Stomach (tissue), 9 donors: ENCODE data around the gene TTLL11. TPM values are rescaled to one million over a fixed set of nuclear protein-coding genes. Genes with fewer than 3 reads are reported as not detected.

Experiments used
- DNase-seq, 2 donors: peaks; one replicate each; pipeline versions ENCODE4 v3.0.0 to v3.0.0-alpha.2; 2013 to 2019
- H3K27ac ChIP-seq, 5 donors: fragments of 200-600 bp in 4 of 5; sonication (generic) in 4 of 5; one replicate each; pipeline ENCODE4 v1.5.1; 2013 to 2019; ENCODE audit warnings: mild to moderate bottlenecking in 1 of 5, moderate library complexity in 1 of 5
- H3K27me3 ChIP-seq, 3 donors: fragments of 200-600 bp; sonication (generic); one replicate each; pipeline ENCODE4 v1.5.1; 2017 to 2019; ENCODE audit warnings: mixed run types in 1 of 3
- H3K36me3 ChIP-seq, 4 donors: fragments of 200-600 bp; sonication (generic); 1 replicate in 3 of 4; 2 replicates in 1 of 4; pipeline ENCODE4 v1.5.1; 2016 to 2019
- H3K4me1 ChIP-seq, 4 donors: fragments of 200-600 bp; sonication (generic); one replicate each; pipeline ENCODE4 v1.5.1; 2016 to 2019
- H3K4me3 ChIP-seq, 4 donors: fragments of 200-600 bp; sonication (generic) in 3 of 4; one replicate each; pipeline ENCODE4 v1.5.1; 2016 to 2019; ENCODE audit warnings: mild to moderate bottlenecking in 1 of 4
- H3K9me3 ChIP-seq, 4 donors: fragments of 200-600 bp; sonication (generic); one replicate each; pipeline ENCODE4 v1.5.1; 2016 to 2019
- CTCF ChIP-seq, 7 experiments: fragments of 450-650 bp in 4 of 7; fragments of 200-600 bp in 3 of 7; sonication (generic) in 3 of 7; IDR thresholded peaks; one replicate each; pipeline ENCODE4 v1.5.1; 2016 to 2019; ENCODE audit warnings: antibody characterized with exemption in 7 of 7, control low read depth in 2 of 7, mild to moderate bottlenecking in 1 of 7
- EP300 ChIP-seq: sonication (generic); formaldehyde crosslinking; IDR thresholded peaks from one replicate; pipeline ENCODE4 v1.6.1; 2017; ENCODE audit warnings: antibody characterized with exemption
- POLR2A ChIP-seq, 4 donors: fragments of 450-650 bp; IDR thresholded peaks; one replicate each; pipeline ENCODE4 v1.6.1; 2016; ENCODE audit warnings: antibody characterized with exemption in 4 of 4, control low read depth in 2 of 4, mild to moderate bottlenecking in 1 of 4, moderate library complexity in 1 of 4
- POLR2AphosphoS5 ChIP-seq, 3 donors: sonication (generic); formaldehyde crosslinking; IDR thresholded peaks; one replicate each; pipeline ENCODE4 v1.6.1; 2016; ENCODE audit warnings: antibody characterized with exemption in 3 of 3
- WGBS, 5 donors: extraction: QIAGEN DNeasy Blood & Tissue Kit in 3 of 5; methylation state at CpG; one replicate each; pipeline versions ENCODE4 v1.1.5 to v1.1.7; 2013 to 2018; 5-methylcytosine and 5-hydroxymethylcytosine counted together
- intact Hi-C: fragments of 100-400 bp; cut with DNase I; formaldehyde crosslinking; loops from one replicate; pipeline ENCODE4 v1.15.1; 2023; ENCODE audit warnings: low total_unique reads
- polyA plus RNA-seq, 3 donors: library from polyadenylated mRNA; stranded (reverse); fragments of 200-250 nt; gene quantifications; one replicate each; pipeline ENCODE4 v1.2.3, GENCODE V29; 2013
- total RNA-seq, 5 donors: library from RNA; depleted of rRNA; stranded (reverse); fragments of >200 nt; gene quantifications; one replicate each; pipeline versions ENCODE4 v1.1.0 to v1.2.3, GENCODE V29; 2014 to 2016
- donor health status: healthy with polysubstance abuse.
- donor health status: Bipolar disorder and iron deficiency.
- donor health status: healthy.

The TTLL11 gene
- total and polyA plus RNA-seq, 8 donors = 3.6 to 18.2 (median 9.4) TPM

DNA sequence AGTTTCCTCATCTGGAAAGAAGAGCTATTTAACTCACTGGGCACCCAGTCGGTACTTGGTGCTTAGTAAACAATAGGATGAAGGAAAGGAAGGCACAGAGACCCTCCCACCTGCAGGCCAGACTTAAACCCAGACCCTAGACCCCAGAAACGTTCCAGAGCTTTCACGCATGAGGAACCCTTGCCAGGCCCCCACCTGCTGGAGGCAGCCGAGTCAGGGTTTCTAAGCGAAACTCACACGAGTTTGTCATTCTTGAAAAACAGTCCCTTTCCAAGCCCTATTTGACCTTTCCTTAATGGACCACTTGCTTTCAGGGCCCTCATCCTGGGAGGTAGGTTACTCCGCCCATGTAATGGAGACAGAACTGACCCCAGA is 35.8 kb upstream of the TTLL11 start:
- Histone ChIP-seq H3K4me3 (no peak overlapping the region), H3K9me3 (no peaks in the 10 kb centered on the region), H3K36me3 (no peaks in the 10 kb centered on the region), H3K27me3 (peaks cover 0 to 43% (median 20%) of the 10 kb centered on the region in 3 donors), H3K4me1 (peaks cover 15 to 33% (median 23%) of the 10 kb centered on the region in 4 donors), H3K27ac (no peak overlapping the region)
- no peak for DNase-seq
- no peak for TF ChIP-seq POLR2AphosphoS5 (IDR thresholded peaks at IDR 0.05)
- no peak for TF ChIP-seq POLR2A (IDR thresholded peaks at IDR 0.05)
- TF ChIP-seq EP300 = no peak
- no peak for TF ChIP-seq CTCF (IDR thresholded peaks at IDR 0.05)
- 82 to 89% (median 87%) methylated on average over 7 of the region's 7 CpGs for WGBS, 5 donors
- intact Hi-C loops = loop anchor here (10.0 kb wide), 2 partner anchors 136 to 316 kb away; partner anchors contain the start of genes MRRF and RBM18

GRCh38 chr9:122128007-122128968 is 35.2 kb upstream of the TTLL11 start:
- H3K9me3 ChIP-seq = no peaks in the 10 kb centered on the region
- intact Hi-C loops = loop anchor here (10.0 kb wide), 2 partner anchors 137 to 317 kb away; partner anchors contain the start of genes MRRF and RBM18
- H3K27me3 ChIP-seq = peaks cover 0 to 43% (median 20%) of the 10 kb centered on the region in 3 donors
- 74 to 88% (median 83%) methylated on average over 12 to 24 of the region's 24 CpGs for WGBS, 5 donors
- TF ChIP-seq POLR2A (IDR thresholded peaks at IDR 0.05) (no peak), EP300 (no peak)
- peak overlapping the region in 1 of 5 donors; percentile 8 for H3K27ac ChIP-seq
- no peaks in the 10 kb centered on the region for H3K36me3 ChIP-seq
- peak in 1 of 2 donors; percentile 22 for DNase-seq
- peaks cover 15 to 33% (median 23%) of the 10 kb centered on the region in 4 donors for H3K4me1 ChIP-seq
- H3K4me3 ChIP-seq = no peak overlapping the region

- no peak for DNase-seq
- H3K27ac ChIP-seq = no peak overlapping the region
- 47 to 80% (median 71%) methylated on average over 2 to 10 of the region's 10 CpGs for WGBS, 5 donors
- peaks cover 15 to 33% (median 23%) of the 10 kb centered on the region in 4 donors for H3K4me1 ChIP-seq
- H3K4me3 ChIP-seq = no peak overlapping the region
- TF ChIP-seq CTCF (IDR thresholded peaks at IDR 0.05) (no peak), EP300 (no peak), POLR2A (IDR thresholded peaks at IDR 0.05) (no peak), POLR2AphosphoS5 (IDR thresholded peaks at IDR 0.05) (no peak)
- intact Hi-C loops = loop anchor here (10.0 kb wide), 2 partner anchors 137 to 317 kb away; partner anchors contain the start of genes MRRF and RBM18
- H3K36me3 ChIP-seq = no peaks in the 10 kb centered on the region
- H3K27me3 ChIP-seq = peaks cover 0 to 43% (median 20%) of the 10 kb centered on the region in 3 donors
- H3K9me3 ChIP-seq = no peaks in the 10 kb centered on the region
Observed at GRCh38 chr9:122127396-122127798, 34.3 kb upstream of the TTLL11 start.

DNA sequence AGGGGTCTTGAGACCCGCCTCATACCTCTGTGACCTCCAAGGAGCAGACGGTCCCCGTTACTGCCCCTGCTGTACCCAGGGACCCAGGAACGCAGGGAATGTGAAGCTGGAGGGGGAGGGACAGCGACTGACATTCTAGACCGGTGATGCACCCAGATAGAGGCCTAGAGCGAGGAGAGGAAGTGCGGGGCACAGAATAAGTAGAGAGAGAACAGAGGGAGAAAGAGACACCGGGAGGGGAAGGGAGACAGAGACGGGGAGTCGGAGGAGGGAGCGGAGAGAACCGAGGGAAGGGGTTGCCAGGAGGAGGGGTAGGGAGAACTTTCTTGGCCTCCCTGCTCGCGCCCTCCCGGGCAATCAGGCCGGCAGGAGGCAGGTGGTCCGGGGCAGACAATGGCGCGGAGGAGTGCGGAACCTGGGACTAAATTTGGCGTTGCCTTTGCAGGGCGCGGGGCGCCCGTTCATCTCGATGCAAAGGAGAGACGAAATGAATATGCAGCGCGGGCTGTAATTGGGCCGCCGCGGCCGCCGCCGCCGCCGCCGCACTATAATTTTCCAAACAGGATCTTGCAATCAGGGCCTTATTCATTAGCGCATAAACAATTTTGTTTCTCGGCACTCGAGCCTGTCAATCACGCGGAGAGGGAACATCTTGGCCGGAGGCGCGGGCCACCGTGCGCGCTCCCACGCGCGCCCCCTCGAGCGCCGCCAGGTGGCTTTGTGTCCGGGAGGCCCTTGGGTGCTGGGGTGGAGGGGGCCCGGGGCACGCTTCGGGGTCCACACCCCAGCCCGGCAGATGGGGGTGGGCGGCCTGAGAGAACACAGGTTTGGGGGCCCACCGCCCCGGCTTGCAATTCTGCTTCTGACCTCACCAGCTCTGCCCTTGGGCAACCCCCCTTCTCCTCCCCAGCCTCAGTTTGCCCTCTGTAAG is 33.5 kb upstream of the TTLL11 start:
- WGBS, 5 donors = 5 to 9% (median 6%) methylated on average over 53 to 64 of the region's 64 CpGs
- Histone ChIP-seq H3K4me3 (peak overlapping the region; percentile 20 to 44 (median 37)), H3K27ac (no peak overlapping the region), H3K36me3 (no peaks in the 10 kb centered on the region), H3K9me3 (no peaks in the 10 kb centered on the region), H3K4me1 (peaks cover 15 to 31% (median 22%) of the 10 kb centered on the region in 4 donors), H3K27me3 (peaks cover 0 to 40% (median 20%) of the 10 kb centered on the region in 3 donors)
- DNase-seq = peak in 1 of 2 donors; percentile 25
- TF ChIP-seq EP300 (no peak), CTCF (IDR thresholded peaks at IDR 0.05) (no peak), POLR2AphosphoS5 (IDR thresholded peaks at IDR 0.05) (no peak), POLR2A (IDR thresholded peaks at IDR 0.05) (no peak)
- intact Hi-C loops = loop anchor here (10.0 kb wide), 2 partner anchors 138 to 318 kb away; partner anchors contain the start of genes MRRF and RBM18
